Fibroblast of skin of left biceps (primary cell): ENCODE results near the gene ZNF440.

Experiments
- DNase-seq, 2 experiments: peaks; one replicate each; pipeline ENCODE4 v3.0.0-alpha.2; 2013; ENCODE audit warnings: low read depth in 2 of 2

ZNF440 gene

DNA sequence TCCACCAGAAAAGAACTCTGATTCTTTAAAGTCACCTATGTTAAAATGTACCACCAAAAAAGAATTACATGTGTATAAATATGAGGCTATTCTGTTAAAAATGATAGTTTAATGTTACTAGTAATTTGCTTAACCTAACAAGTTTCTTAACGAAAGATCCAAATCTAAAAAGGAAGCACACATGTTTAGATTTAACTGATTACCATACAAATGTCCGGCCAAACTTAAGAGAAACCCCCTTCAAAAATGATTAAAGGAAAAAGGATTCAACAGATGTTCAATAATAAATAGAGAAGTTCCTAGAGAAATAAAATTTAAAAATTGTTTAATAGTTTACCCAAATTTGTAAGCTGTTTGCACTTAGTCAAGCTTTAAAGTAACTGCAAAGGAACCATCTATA, 68.5 kb downstream of the ZNF440 start:
- DNase-seq: no peak
